ENCODE results near the gene KRT14.

DNA sequence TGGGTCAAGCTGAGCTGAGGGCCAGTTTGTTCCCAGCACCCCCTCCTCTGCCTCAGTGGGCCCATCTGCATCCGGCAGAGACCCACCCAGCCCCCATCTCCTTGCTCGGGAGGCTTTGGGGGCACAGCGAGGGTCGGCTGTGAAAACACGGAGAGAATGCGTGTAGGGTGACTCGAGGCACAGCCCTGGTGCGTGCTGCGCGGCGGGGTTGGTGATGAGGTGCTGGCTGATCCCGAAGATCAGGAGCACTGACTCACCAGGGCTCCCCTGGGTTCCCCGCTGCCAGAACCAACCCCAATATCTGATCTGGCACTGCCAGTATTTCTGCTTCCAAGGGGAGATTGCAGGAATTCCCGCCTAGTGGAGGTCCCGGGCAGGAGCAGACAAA lies 45.2 kb upstream of the KRT14 start:
- TF ChIP-seq, protein P1, sequence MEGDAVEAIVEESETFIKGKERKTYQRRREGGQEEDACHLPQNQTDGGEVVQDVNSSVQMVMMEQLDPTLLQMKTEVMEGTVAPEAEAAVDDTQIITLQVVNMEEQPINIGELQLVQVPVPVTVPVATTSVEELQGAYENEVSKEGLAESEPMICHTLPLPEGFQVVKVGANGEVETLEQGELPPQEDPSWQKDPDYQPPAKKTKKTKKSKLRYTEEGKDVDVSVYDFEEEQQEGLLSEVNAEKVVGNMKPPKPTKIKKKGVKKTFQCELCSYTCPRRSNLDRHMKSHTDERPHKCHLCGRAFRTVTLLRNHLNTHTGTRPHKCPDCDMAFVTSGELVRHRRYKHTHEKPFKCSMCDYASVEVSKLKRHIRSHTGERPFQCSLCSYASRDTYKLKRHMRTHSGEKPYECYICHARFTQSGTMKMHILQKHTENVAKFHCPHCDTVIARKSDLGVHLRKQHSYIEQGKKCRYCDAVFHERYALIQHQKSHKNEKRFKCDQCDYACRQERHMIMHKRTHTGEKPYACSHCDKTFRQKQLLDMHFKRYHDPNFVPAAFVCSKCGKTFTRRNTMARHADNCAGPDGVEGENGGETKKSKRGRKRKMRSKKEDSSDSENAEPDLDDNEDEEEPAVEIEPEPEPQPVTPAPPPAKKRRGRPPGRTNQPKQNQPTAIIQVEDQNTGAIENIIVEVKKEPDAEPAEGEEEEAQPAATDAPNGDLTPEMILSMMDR (IDR thresholded peaks at IDR 0.05; ENCODE audit: borderline replicate concordance, extremely low read depth, low read length, poor library complexity, severe bottlenecking) = no peak
- TF ChIP-seq EZH2 (IDR thresholded peaks at IDR 0.05; ENCODE audit: borderline replicate concordance, low read depth, low read length, severe bottlenecking) = no peak
